Mesenchymal stem cell (in vitro differentiated cells and primary cell): ENCODE measurements around the gene TAF10.
A peak's percentile ranks its signal among the peaks of the same experiment; 100 is the strongest.

ENCODE experiments used
- DNase-seq: peaks from one replicate; pipeline ENCODE4 v3.0.0-alpha.2; 2013
- H2AFZ ChIP-seq: one replicate; pipeline ENCODE4 v1.6.1; 2013; ENCODE audit warnings: low read depth, mild to moderate bottlenecking, control low read depth, inconsistent platforms, low read length, moderate library complexity
- H2AK5ac ChIP-seq: 2 replicates; pipeline ENCODE4 v1.6.1; 2013; ENCODE audit warnings: low read length, moderate library complexity, mild to moderate bottlenecking, inconsistent platforms; ENCODE audit not compliant: severe bottlenecking
- H2BK120ac ChIP-seq: one replicate; pipeline ENCODE4 v1.6.1; 2013; ENCODE audit warnings: low read depth, mild to moderate bottlenecking, inconsistent platforms, low read length, moderate library complexity
- H2BK12ac ChIP-seq, 2 experiments: one replicate each; pipeline ENCODE4 v1.6.1; 2013; ENCODE audit warnings: inconsistent platforms in 2 of 2, low read length in 2 of 2, mild to moderate bottlenecking in 2 of 2, moderate library complexity in 2 of 2, control low read depth in 1 of 2
- H2BK15ac ChIP-seq: one replicate; pipeline ENCODE4 v1.6.1; 2013; ENCODE audit warnings: mild to moderate bottlenecking, low read depth, inconsistent platforms; ENCODE audit not compliant: poor library complexity, severe bottlenecking
- H2BK5ac ChIP-seq: 2 replicates; pipeline ENCODE4 v1.6.1; 2013; ENCODE audit warnings: low read depth, mild to moderate bottlenecking, low read length, control low read depth, inconsistent platforms; ENCODE audit not compliant: poor library complexity, severe bottlenecking
- H3K14ac ChIP-seq, 2 experiments: one replicate each; pipeline ENCODE4 v1.6.1; 2013; ENCODE audit warnings: inconsistent platforms in 2 of 2, low read length in 2 of 2, control low read depth in 1 of 2, mild to moderate bottlenecking in 1 of 2, moderate library complexity in 1 of 2
- H3K18ac ChIP-seq, 2 experiments: one replicate each; pipeline ENCODE4 v1.6.1; 2013; ENCODE audit warnings: inconsistent platforms in 2 of 2, low read length in 2 of 2, control low read depth in 1 of 2, low read depth in 1 of 2, mild to moderate bottlenecking in 1 of 2
- H3K23ac ChIP-seq, 2 experiments: one replicate each; pipeline ENCODE4 v1.6.1; 2013; ENCODE audit warnings: inconsistent platforms in 2 of 2, low read length in 2 of 2, mild to moderate bottlenecking in 2 of 2, moderate library complexity in 2 of 2, control low read depth in 1 of 2
- H3K27ac ChIP-seq: 2 replicates; pipeline ENCODE4 v1.5.1; 2013; ENCODE audit warnings: mild to moderate bottlenecking, moderate library complexity, low read length, control low read depth, inconsistent platforms; ENCODE audit not compliant: poor library complexity, severe bottlenecking
- H3K27me3 ChIP-seq, 2 experiments: 2 replicates each; pipeline versions ENCODE4 v1.6.1 to v1.7.0; 2013; ENCODE audit warnings: low read length in 2 of 2, mild to moderate bottlenecking in 2 of 2, moderate library complexity in 2 of 2, control low read depth in 1 of 2, inconsistent platforms in 1 of 2; ENCODE audit not compliant: control insufficient read depth in 1 of 2, insufficient read depth in 1 of 2
- H3K36me3 ChIP-seq, 2 experiments: 2 replicates each; pipeline versions ENCODE4 v1.6.1 to v1.7.0; 2013; ENCODE audit warnings: low read length in 2 of 2, control low read depth in 1 of 2, inconsistent platforms in 1 of 2, low read depth in 1 of 2, mild to moderate bottlenecking in 1 of 2; ENCODE audit not compliant: insufficient read depth in 2 of 2, control insufficient read depth in 1 of 2
- H3K4ac ChIP-seq, 2 experiments: one replicate each; pipeline ENCODE4 v1.6.1; 2013; ENCODE audit warnings: inconsistent platforms in 2 of 2, low read length in 2 of 2, mild to moderate bottlenecking in 2 of 2, moderate library complexity in 2 of 2, control low read depth in 1 of 2, low read depth in 1 of 2
- H3K4me1 ChIP-seq: 2 replicates; pipeline ENCODE4 v1.6.1; 2013; ENCODE audit warnings: low read depth, low read length, control low read depth; ENCODE audit not compliant: control insufficient read depth, insufficient read depth
- H3K4me2 ChIP-seq: 2 replicates; pipeline ENCODE4 v1.6.1; 2013; ENCODE audit warnings: low read length, mild to moderate bottlenecking, inconsistent platforms; ENCODE audit not compliant: poor library complexity, severe bottlenecking
- H3K4me3 ChIP-seq, 2 experiments: 2 replicates each; pipeline versions ENCODE4 v1.5.1 to v1.7.0; 2013; ENCODE audit warnings: low read length in 2 of 2, mild to moderate bottlenecking in 2 of 2, control low read depth in 1 of 2, low read depth in 1 of 2; ENCODE audit not compliant: insufficient read depth in 1 of 2
- H3K79me1 ChIP-seq: replicated peaks from 2 replicates; pipeline ENCODE4 v1.6.1; 2013; ENCODE audit warnings: mild to moderate bottlenecking, control low read depth, low read length, inconsistent platforms; ENCODE audit not compliant: poor library complexity, severe bottlenecking
- H3K9ac ChIP-seq: 2 replicates; pipeline ENCODE4 v1.7.0; 2013; ENCODE audit warnings: mild to moderate bottlenecking, low read length, moderate library complexity
- H3K9me3 ChIP-seq: 2 replicates; pipeline ENCODE4 v1.7.0; 2013; ENCODE audit warnings: mild to moderate bottlenecking, low read length; ENCODE audit not compliant: control insufficient read depth
- H4K8ac ChIP-seq: one replicate; pipeline ENCODE4 v1.6.1; 2013; ENCODE audit warnings: inconsistent platforms, mild to moderate bottlenecking, low read length, moderate library complexity
- H4K91ac ChIP-seq: one replicate; pipeline ENCODE4 v1.6.1; 2013; ENCODE audit warnings: mild to moderate bottlenecking, low read length, inconsistent platforms
- WGBS: methylation state at CpG from one replicate; pipeline ENCODE4 v1.1.7; 2013; ENCODE audit warnings: mixed read lengths; 5-methylcytosine and 5-hydroxymethylcytosine counted together

The TAF10 gene

DNA sequence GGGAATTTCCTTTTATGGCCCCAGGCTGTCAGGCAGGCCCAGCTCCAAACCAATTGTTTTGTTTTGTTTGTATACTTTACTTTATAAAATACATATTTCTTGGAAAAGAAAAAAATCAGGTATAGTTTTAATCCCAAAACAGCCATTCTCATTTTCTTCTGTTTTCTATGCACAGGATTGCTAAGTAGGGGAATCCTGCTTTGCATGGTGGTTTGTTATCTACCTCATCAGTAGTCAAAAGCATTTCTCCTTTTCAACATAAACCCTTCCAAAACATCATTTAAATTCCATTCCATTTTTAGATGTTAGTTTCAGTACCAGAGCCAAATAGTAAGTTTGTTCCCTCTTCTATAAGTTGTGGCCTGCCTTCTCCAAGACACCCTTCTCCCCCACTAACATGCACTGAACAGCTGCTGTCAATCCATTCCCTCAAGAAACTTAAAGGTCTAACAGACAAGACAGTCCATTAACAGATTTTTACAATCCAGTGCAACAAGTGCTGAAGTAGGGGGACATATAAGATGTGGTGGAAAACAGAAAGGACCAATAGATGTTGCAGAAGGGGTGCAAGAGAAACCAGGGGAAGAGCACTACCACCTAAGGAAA, 4.7 kb downstream of the TAF10 start:
- Histone ChIP-seq H2BK5ac (no peak overlapping the region), H3K4me3 (peak overlapping the region in 1 of 2 experiments; percentile 16), H2BK120ac (no peak overlapping the region), H3K4ac (no peak overlapping the region), H4K91ac (no peak overlapping the region), H3K79me1 (peaks cover 20% of the 10 kb centered on the region), H3K18ac (no peak overlapping the region), H3K4me1 (peaks cover 22% of the 10 kb centered on the region), H3K27me3 (no peaks in the 10 kb centered on the region), H3K36me3 (peaks cover 37 to 46% of the 10 kb centered on the region in 2 experiments), H3K9me3 (no peaks in the 10 kb centered on the region), H3K27ac (peak overlapping the region; percentile 74), H3K9ac (peak overlapping the region; percentile 89), H2BK15ac (no peak overlapping the region), H4K8ac (no peak overlapping the region), H2AK5ac (no peak overlapping the region), H3K23ac (no peak overlapping the region), H2BK12ac (no peak overlapping the region), H3K14ac (no peak overlapping the region), H3K4me2 (no peak overlapping the region), H2AFZ (no peak overlapping the region)
- DNase-seq: no peak

GRCh38 chr11:6606471-6607189, 5.4 kb downstream of the TAF10 start:
- 4% methylated on average over 10 of the region's 11 CpGs for WGBS
- peaks cover 39 to 48% of the 10 kb centered on the region in 2 experiments for H3K36me3 ChIP-seq
- H3K9me3 ChIP-seq: no peaks in the 10 kb centered on the region
- peak overlapping the region; percentile 75 for H2AK5ac ChIP-seq
- H2BK120ac ChIP-seq: peak overlapping the region; percentile 75
- no peak overlapping the region for H3K14ac ChIP-seq
- peak overlapping the region; percentile 93 for H3K9ac ChIP-seq
- peak overlapping the region; percentile 71 to 86 for H3K18ac ChIP-seq
- no peak overlapping the region for H2BK15ac ChIP-seq
- H2AFZ ChIP-seq: no peak overlapping the region
- H3K27ac ChIP-seq: peak overlapping the region; percentile 95
- peaks cover 22% of the 10 kb centered on the region for H3K79me1 ChIP-seq
- H2BK12ac ChIP-seq: peak overlapping the region; percentile 20 to 70
- peak overlapping the region in 1 of 2 experiments; percentile 98 for H3K4me3 ChIP-seq
- peak overlapping the region; percentile 60 for H4K91ac ChIP-seq
- peak overlapping the region; percentile 76 for H2BK5ac ChIP-seq
- no peak overlapping the region for H3K23ac ChIP-seq
- peak overlapping the region; percentile 34 to 96 for H3K4ac ChIP-seq
- DNase-seq: peak; percentile 97
- H3K27me3 ChIP-seq: no peaks in the 10 kb centered on the region
- peak overlapping the region; percentile 66 for H4K8ac ChIP-seq
- peak overlapping the region; percentile 26 for H3K4me2 ChIP-seq
- H3K4me1 ChIP-seq: peaks cover 28% of the 10 kb centered on the region

- no peak overlapping the region for H4K8ac ChIP-seq
- H3K14ac ChIP-seq: no peak overlapping the region
- H3K4me2 ChIP-seq: peak overlapping the region; percentile 50
- H2BK12ac ChIP-seq: no peak overlapping the region
- H4K91ac ChIP-seq: no peak overlapping the region
- H3K9ac ChIP-seq: peak overlapping the region; percentile 93
- H3K36me3 ChIP-seq: peaks cover 41 to 50% of the 10 kb centered on the region in 2 experiments
- no peak overlapping the region for H2BK120ac ChIP-seq
- H2BK5ac ChIP-seq: no peak overlapping the region
- WGBS: 48% methylated on average over 3 of the region's 3 CpGs
- peak overlapping the region; percentile 92 for H3K27ac ChIP-seq
- peaks cover 20% of the 10 kb centered on the region for H3K4me1 ChIP-seq
- H3K4me3 ChIP-seq: peak overlapping the region in 1 of 2 experiments; percentile 98
- no peak overlapping the region for H2BK15ac ChIP-seq
- no peak overlapping the region for H3K23ac ChIP-seq
- no peak overlapping the region for H3K18ac ChIP-seq
- no peak for DNase-seq
- H2AK5ac ChIP-seq: no peak overlapping the region
- H3K79me1 ChIP-seq: peaks cover 26% of the 10 kb centered on the region
- H2AFZ ChIP-seq: no peak overlapping the region
- no peak overlapping the region for H3K4ac ChIP-seq
- H3K27me3 ChIP-seq: no peaks in the 10 kb centered on the region
- H3K9me3 ChIP-seq: no peaks in the 10 kb centered on the region
Observed at GRCh38 chr11:6604790-6605189, 7.2 kb downstream of the TAF10 start.

GRCh38 chr11:6604081-6604626, 7.9 kb downstream of the TAF10 start:
- DNase-seq: peak; percentile 88
- peak overlapping the region; percentile 85 to 98 for H3K4me3 ChIP-seq
- H2BK15ac ChIP-seq: peak overlapping the region; percentile 2
- H3K27me3 ChIP-seq: no peaks in the 10 kb centered on the region
- H2AFZ ChIP-seq: peak overlapping the region; percentile 78
- H2BK12ac ChIP-seq: peak overlapping the region in 1 of 2 experiments; percentile 79
- H2AK5ac ChIP-seq: peak overlapping the region; percentile 49
- H2BK120ac ChIP-seq: peak overlapping the region; percentile 35
- H2BK5ac ChIP-seq: peak overlapping the region; percentile 68
- H3K14ac ChIP-seq: peak overlapping the region in 1 of 2 experiments; percentile 96
- peak overlapping the region; percentile 93 for H3K9ac ChIP-seq
- H3K9me3 ChIP-seq: no peaks in the 10 kb centered on the region
- peak overlapping the region; percentile 92 for H3K27ac ChIP-seq
- H4K91ac ChIP-seq: peak overlapping the region; percentile 48
- peak overlapping the region in 1 of 2 experiments; percentile 80 for H3K23ac ChIP-seq
- H3K79me1 ChIP-seq: peaks cover 25% of the 10 kb centered on the region
- H4K8ac ChIP-seq: no peak overlapping the region
- 0% methylated on average over 20 of the region's 20 CpGs for WGBS
- H3K36me3 ChIP-seq: peaks cover 38 to 50% of the 10 kb centered on the region in 2 experiments
- H3K4me1 ChIP-seq: peaks cover 19% of the 10 kb centered on the region
- peak overlapping the region; percentile 20 to 69 for H3K4ac ChIP-seq
- H3K4me2 ChIP-seq: peak overlapping the region; percentile 50
- peak overlapping the region; percentile 71 to 82 for H3K18ac ChIP-seq
